GM21526 (cell line): ENCODE data around the gene ZNF267.
"Not testable (repeated sequence)": the region's sequence is repeated elsewhere in the genome, so short reads cannot be mapped to it uniquely, and the experiment has no call there.

Experiments used
- ATAC-seq: cut with Tn5 transposase; IDR thresholded peaks from one replicate; pipeline ENCODE4 v1.9.1; 2021; ENCODE audit warnings: moderate library complexity; ENCODE audit not compliant: unreplicated experiment, low FRiP score

Gene ZNF267

GRCh38 chr16:31873556-31874365, at the start of gene ZNF267:
ZNF267 (plus strand) TSS chr16:31873807; CDS start chr16:31873967, 160 bp downstream.
- ATAC-seq, result peak; percentile 51

DNA sequence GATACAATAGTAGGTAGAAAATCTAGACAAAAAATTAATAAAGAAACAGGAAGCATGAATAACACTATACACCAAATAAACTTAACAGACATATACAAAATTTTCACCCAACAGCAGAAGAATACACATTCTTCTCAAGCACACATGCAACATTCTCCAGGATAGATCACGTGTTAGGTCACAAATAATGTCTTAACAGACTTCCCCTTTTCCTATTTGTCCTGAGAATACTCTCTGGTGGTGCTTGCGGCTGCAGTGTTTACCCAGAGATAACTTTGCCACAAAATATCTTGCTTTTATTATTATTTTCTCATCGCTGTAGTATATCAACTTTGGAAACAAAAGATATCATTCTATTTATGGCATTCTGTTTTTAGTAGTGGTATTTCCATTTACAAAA, 40.6 kb upstream of the ZNF267 start:
- no peak for ATAC-seq

DNA sequence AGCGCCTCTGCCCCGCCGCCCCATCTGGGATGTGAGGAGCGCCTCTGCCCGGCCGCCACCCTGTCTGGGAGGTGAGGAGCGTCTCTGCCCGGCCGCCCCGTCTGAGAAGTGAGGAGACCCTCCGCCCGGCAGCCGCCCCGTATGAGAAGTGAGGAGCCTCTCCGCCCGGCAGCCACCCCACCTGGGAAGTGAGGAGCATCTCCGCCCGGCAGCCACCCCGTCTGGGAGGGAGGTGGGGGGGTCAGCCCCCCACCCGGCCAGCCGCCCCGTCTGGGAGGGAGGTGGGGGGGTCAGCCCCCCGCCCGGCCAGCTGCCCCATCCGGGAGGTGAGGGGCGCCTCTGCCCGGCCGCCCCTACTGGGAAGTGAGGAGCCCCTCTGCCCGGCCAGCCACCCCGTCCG, 37.2 kb upstream of the ZNF267 start:
- ATAC-seq, result not testable (repeated sequence)

GRCh38 chr16:31842864-31843263, 30.7 kb upstream of the ZNF267 start:
- ATAC-seq, result no peak

DNA sequence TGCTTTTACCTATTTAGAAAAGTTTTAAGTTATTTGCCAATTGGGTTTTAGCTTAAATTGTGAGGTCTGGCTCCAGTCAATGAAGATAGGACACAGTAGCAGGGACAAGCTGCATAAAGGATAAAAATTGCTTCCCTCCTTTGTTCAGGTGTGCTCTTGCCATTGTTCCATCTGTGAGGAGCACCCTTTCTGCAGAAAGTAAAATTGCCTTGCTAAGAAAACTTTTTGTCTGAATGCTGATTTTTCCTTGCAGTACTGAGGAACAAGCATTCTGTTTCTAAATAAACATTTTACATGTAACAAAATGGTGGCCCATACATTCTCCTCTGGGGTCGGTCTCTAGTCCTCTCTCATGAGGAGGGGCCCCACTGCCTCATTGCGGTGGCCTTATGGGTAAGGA, 25.0 kb upstream of the ZNF267 start:
- not testable (repeated sequence) for ATAC-seq

- no peak for ATAC-seq
These were observed 20.3 kb upstream of the ZNF267 start for GRCh38 chr16:31853291-31853690.

GRCh38 chr16:31860508-31860907, 13.1 kb upstream of the ZNF267 start:
- ATAC-seq, result no peak

DNA sequence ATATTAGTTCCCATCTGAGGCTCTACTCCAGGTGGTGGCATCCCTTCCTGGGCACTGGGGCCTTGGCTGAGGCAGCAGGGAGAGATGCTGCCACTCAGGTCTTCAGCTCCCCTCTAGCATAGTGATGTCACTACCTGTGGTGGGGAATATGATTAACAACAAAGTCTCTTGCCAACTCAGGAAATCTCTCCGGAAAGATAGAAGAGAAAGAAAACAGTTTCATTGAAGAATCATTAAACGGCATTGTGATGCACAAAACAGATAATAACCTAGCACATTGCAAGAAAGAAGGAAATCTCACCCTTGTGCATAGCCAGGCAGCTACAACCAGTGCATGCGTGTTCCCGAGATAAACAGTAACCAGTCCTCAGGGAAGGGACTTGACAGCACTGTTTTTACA, 12.2 kb upstream of the ZNF267 start:
- ATAC-seq, result no peak

DNA sequence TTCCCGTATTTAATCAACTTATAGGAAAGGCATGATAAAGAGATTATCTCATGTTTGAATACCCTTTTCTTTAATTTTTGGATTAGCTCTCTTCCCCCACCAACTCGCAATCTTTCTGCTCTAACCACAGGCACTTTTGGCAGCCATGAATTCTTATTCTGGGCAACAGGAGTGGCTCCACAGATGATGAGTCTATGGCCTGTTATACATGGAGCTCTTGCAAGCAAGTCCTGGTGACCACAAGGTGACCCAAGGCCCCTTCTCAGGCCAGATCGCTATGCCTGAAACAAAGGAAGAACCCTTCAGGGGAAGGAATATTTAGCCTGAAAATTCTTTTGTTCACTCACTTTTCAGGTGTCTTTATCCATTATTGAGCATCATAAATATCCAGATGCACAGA, 10.8 kb upstream of the ZNF267 start:
- no peak for ATAC-seq

- ATAC-seq, result no peak
These were observed 5.4 kb upstream of the ZNF267 start for GRCh38 chr16:31868164-31868563.

GRCh38 chr16:31868691-31869167, 4.9 kb upstream of the ZNF267 start:
- peak; percentile 49 for ATAC-seq

DNA sequence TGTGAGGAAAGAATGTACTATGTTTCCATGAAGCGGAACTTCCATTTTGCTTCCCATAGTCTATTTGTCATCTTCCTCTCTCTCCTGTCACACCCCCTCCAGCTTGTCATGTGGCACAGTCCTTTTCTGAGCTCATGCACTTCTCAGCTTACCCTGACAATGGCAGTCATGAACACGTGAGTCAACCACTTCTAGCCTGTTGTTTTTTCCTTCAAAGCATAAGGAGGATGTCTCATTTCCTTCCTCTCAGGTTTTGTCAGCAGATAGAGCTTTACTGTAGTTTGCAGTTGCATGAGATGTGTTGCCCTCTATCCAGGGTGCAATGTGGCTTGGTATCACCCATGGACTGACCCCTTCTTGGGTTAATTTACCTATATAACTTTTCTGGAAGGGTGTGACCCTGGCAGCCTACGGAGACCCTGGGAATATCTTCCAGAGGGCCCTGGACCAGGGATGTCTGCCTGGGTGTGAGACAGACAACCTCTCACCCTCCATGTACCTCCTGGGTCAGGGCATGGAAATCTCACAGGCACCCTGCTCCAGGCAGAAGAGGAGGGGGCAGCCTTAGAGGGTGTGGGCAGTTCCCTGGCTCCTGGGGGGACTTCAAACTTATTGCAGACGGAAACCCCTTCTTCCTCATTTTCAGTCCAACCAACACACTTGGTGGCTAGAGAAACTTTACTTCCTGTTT, 4.0 kb upstream of the ZNF267 start:
- no peak for ATAC-seq

GRCh38 chr16:31870809-31871208, 2.8 kb upstream of the ZNF267 start:
- no peak for ATAC-seq

GRCh38 chr16:31871510-31871909, 2.1 kb upstream of the ZNF267 start:
- ATAC-seq, result no peak

DNA sequence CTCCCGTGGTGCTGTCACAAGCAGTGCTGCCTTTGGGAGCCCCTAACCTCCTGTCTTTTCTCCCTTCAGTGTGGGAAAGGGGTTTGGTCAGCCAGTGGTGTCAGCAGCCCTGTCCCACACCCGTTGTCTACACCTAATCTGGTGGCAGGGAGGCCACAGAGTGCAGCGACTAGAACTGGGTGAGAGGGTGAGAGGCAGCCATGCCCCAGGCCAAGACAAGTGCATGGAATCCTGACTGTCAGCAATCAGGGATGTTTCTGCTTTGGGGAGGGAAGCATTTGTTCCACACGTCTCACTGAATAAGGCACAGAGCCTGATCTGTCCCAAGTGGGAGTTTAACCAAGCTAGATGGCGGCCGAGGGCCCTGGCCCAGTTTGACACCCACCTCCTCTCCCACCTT, 1.4 kb upstream of the ZNF267 start:
- no peak for ATAC-seq

GRCh38 chr16:31874366-31875111, 932 bp downstream of the ZNF267 start:
- no peak for ATAC-seq

GRCh38 chr16:31875112-31875803, 1.7 kb downstream of the ZNF267 start:
- no peak for ATAC-seq

DNA sequence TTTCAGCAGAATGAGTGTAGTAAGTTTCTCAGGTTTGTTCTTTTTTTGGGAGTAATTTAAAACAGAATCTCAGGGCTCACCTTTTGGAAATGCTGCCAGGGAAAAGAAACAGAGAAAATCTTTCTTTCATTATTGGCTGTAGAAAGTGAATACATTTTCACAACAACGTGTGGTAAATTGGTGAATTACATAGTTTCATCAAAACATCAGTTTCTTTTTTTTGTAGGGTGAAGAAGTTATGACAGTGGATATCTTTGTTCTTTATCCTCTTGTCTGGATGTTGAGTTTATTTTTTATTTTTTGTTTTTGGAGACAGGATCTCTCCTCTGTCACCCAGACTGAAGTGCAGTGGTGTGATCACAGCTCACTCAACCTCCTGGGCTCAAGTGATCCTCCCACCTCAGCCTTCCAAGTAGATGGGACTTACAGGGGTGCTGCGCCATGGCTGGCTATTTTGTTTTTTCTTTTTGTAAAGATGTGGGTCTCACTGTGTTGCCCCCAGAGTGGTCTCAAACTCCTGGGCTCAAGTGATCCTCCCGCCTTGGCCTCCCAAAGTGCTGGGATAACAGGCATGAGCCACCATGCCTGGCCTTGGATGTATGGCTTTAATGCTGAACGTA, 2.4 kb downstream of the ZNF267 start:
- no peak for ATAC-seq

- peak; percentile 45 for ATAC-seq
These were observed 3.6 kb downstream of the ZNF267 start for GRCh38 chr16:31876951-31877828.
